Measurements from ENCODE around the gene ECSIT. TPM values are rescaled to one million over a fixed set of nuclear protein-coding genes. Genes with fewer than 3 reads are reported as not detected.

The ECSIT gene
- total and polyA plus RNA-seq, 2 donors (not counting 1 experiment from before 2014, with no cell fraction given), result 45.6 to 63.1 TPM

DNA sequence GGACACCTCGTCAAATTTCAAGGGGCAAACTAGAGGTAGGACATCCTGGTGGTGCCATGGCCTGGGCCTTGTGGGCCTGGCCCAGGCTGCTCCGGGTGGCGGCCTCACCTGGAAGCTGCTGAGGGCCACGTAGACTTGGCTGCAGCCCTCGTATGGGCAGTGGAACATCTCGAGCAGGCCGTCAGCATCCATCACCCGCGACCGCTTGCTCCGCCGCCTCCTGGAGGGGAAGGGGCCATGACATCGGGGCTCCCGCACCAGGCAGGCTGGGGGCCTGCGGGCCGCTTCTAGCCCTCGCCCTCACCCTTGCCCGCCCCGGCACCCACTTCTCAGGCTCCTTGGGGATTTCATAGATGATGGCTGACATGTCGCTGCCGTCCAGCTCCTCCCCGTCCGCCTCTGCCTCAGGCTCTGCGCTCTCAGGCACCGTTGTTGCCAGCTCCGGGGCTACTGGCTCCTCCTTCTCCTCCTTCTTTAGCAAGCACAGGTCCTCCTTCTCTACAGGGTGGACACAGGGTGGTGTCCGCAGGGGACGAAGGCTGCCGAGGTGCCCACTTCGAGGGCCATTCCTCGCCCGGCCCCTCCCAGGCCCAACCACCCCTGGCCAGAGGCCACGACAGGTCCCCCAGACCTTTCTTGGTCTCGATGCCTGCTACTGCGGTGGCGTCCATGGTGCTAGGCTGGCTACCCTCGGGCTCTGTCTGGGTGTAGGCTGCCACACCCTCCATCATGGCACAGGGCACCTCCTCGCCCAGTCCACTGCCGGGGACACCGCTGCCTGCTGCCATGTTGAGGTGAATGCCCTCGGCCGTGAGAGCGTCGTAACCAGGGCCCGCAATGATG, 42.1 kb downstream of the ECSIT start:
- H3K4me3 Mint-ChIP-seq, result no peak overlapping the region
- H3K27me3 Mint-ChIP-seq, result peaks cover 12% of the 10 kb centered on the region
- H3K27ac Mint-ChIP-seq, result no peak overlapping the region

More for the DNA sequence above, 42.1 kb downstream of the ECSIT start:
- H3K9me3 Mint-ChIP-seq (ENCODE audit: insufficient read depth), result no peaks in the 10 kb centered on the region
- POLR2A ChIA-PET, result no interaction called here
- Histone ChIP-seq H4K20me1 (ENCODE audit: control insufficient read depth, insufficient read depth, low read length, poor library complexity, severe bottlenecking) (no peaks in the 10 kb centered on the region), H3K36me3 (replicated peaks in 1 of 2; ENCODE audit: control extremely low read depth in 1 of 2, control insufficient read depth in 1 of 2, extremely low read depth in 1 of 2, insufficient read depth in 2 of 2, low read length in 1 of 2) (peaks cover 0 to 5% of the 10 kb centered on the region in 2 experiments), H3K27me3 (replicated peaks in 1 of 4; ENCODE audit: control extremely low read depth in 1 of 4, control insufficient read depth in 3 of 4, insufficient read depth in 4 of 4, low read length in 3 of 4) (peaks cover 0 to 12% (median 7%) of the 10 kb centered on the region in 4 experiments), H3K9me3 (ENCODE audit: control extremely low read depth in 1 of 3, control insufficient read depth in 2 of 3, insufficient read depth in 1 of 3, low read length in 2 of 3) (peaks cover 0 to 10% (median 0%) of the 10 kb centered on the region in 3 donors), H2AFZ (ENCODE audit: insufficient read depth, low read depth, low read length, poor library complexity, severe bottlenecking) (no peak overlapping the region), H3K4me2 (replicated peaks; ENCODE audit: low read depth, low read length, poor library complexity, severe bottlenecking) (no peak overlapping the region), H3K9ac (ENCODE audit: low read length) (no peak overlapping the region), H3K4me1 (ENCODE audit: control insufficient read depth in 2 of 2, insufficient read depth in 2 of 2, low read length in 2 of 2) (peaks cover 13 to 14% of the 10 kb centered on the region in 2 donors), H3K79me2 (ENCODE audit: control insufficient read depth, insufficient read depth, low read length) (no peaks in the 10 kb centered on the region), H3K4me3 (ENCODE audit: control extremely low read depth in 1 of 5, extremely low read depth in 1 of 5, insufficient read depth in 1 of 5, low read depth in 2 of 5, low read length in 4 of 5) (no peak overlapping the region), H3K27ac (ENCODE audit: low read length in 2 of 2) (no peak overlapping the region)
- no peak for TF ChIP-seq EZH2 (IDR thresholded peaks at IDR 0.05; ENCODE audit: borderline replicate concordance, insufficient read depth, low read depth, low read length, poor library complexity, severe bottlenecking)
- TF ChIP-seq, protein P1, sequence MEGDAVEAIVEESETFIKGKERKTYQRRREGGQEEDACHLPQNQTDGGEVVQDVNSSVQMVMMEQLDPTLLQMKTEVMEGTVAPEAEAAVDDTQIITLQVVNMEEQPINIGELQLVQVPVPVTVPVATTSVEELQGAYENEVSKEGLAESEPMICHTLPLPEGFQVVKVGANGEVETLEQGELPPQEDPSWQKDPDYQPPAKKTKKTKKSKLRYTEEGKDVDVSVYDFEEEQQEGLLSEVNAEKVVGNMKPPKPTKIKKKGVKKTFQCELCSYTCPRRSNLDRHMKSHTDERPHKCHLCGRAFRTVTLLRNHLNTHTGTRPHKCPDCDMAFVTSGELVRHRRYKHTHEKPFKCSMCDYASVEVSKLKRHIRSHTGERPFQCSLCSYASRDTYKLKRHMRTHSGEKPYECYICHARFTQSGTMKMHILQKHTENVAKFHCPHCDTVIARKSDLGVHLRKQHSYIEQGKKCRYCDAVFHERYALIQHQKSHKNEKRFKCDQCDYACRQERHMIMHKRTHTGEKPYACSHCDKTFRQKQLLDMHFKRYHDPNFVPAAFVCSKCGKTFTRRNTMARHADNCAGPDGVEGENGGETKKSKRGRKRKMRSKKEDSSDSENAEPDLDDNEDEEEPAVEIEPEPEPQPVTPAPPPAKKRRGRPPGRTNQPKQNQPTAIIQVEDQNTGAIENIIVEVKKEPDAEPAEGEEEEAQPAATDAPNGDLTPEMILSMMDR (IDR thresholded peaks at IDR 0.05), result no peak
- ATAC-seq (ENCODE audit: low read depth), result no peak
- WGBS (ENCODE audit: insufficient coverage), result 96% methylated on average over 45 of the region's 45 CpGs
- no peak for DNase-seq
- intact Hi-C loops (cut with micrococcal nuclease), result no loop called here
- peaks cover 11% of the 10 kb centered on the region for H3K4me1 Mint-ChIP-seq
- CTCF ChIA-PET, result interaction anchor here (1.2 to 1.5 kb wide), 2 partner anchors 106 to 193 kb away, joined by 4 read pairs; no protein-coding TSS in a partner anchor

Measured in B cell (primary cell).